HG02798 (cell line): Measurements from ENCODE around the gene PCSK4.
"Not testable (repeated sequence)": the region's sequence is repeated elsewhere in the genome, so short reads cannot be mapped to it uniquely, and the experiment has no call there.

Source experiments
- ATAC-seq: cut with Tn5 transposase; IDR thresholded peaks from one replicate; pipeline ENCODE4 v1.9.1; 2021; ENCODE audit warnings: mild to moderate bottlenecking; ENCODE audit not compliant: unreplicated experiment, poor library complexity

Gene PCSK4

DNA sequence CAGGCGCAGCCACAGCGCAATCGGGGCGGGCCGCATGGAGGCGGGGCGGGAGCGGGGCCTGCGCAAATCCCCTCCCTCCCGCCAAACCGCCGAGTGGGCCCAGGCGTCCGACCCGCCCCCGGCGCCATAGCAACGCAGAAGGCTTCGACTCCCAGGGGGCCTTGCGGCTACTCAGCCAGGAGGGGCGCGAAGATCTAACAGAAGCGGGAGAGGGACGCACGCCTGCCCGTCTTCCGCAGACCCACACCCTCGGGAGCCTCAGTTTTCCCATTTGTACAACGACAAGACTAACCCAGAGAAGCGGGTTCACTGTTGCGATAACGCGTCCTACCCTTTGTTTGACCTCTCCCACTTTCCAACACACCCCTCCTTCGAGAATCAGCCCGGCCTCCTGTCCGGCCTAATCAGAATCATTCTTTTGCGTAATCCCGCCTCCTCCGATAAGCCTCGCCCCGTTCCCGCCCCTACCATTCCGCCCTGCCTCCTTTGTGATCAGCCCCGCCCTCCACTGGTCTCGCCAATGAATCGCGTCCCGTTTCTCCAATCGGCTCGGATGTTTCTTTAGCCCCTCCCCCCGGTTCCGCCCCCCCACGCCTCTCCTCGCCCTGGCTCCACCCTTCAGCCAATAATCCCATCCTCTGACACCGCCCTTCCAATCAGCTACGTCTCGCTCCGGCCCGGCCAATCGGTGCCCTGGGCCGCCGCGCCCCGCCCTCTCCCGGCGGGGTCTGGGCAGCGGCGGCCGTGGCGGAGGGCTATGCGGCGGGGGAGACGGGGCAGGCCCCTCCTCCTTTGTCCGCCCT is at the start of gene PCSK4:
PCSK4 (minus strand) TSS at position 40 of the 803 bp plus-strand sequence; CDS start at position 36, 4 bp downstream.
- peak; percentile 87 for ATAC-seq

DNA sequence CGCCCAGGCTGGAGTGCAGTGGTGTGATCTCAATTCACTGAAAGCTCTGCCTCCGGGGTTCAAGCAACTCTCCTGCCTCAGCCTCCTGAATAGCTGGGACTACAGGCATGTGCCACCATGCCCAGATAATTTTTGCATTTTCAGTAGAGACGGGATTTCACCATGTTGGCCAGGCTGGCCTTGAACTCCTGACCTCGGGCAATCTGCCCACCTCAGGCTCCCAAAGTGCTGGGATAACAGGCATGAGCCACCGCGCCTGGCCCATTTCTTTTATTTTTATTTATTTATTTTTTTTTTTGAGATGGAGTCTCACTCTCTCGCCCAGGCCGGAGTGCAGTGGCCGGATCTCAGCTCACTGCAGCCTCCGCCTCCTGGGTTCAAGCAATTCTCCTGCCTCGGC is 49.6 kb upstream of the PCSK4 start:
- not testable (repeated sequence) for ATAC-seq

DNA sequence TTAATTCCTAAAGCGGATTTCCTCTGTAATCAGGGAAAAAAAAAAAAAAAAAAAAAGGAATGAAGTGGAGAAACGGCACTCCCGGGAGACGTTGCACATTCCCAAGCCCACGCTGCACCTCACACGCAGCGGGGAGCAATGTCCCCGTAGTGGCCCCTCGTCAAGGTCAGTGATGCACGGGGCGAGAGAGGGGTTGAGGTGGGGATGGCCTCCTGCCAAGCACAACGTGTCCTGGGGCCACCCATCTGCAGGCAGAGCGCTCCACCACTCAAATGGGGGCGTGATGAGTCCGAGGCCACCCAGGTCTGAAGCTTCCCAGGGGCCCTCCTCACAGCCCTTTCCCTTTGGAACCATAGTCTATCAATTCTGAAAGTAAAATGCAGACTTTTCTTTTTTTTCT is 48.8 kb upstream of the PCSK4 start:
- ATAC-seq: no peak

DNA sequence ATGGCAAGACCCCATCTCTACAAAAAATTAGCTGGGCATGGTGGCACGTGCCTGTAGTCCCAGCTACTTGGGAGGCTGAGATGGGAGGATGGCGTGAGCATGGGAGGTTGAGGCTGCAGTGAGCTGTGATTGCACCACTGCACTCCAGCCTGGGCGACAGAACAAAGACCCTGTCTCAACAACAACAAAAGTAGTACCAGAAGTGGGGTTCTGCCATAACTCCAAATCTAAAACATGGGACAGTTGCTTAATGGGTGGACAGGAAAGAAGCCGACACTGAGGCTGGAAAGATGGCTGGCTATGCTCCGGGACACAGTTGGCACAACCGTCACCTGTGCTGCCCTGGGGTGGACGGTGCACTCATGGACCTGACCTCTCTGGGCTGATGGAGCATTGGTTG is 45.5 kb upstream of the PCSK4 start:
- ATAC-seq: not testable (repeated sequence)

DNA sequence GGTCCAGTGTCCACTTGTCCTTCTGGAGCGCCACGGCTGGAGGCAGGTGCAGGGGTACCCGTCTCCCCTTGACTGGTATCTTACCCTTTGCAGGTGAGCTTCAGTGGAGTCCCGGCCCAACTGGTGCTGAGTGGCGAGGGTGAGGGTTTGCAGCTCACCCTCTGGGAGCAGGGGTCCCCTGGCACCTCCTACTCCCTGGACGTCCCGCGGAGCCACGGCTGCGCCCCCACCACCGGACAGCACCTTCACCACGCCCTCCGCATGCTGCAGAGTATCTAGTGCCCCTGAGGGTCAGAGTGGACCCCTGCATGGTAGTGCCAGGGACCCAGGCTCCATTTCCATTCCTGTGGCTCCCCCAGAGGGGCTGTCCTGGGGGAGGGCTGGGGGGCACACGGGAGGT is 44.8 kb upstream of the PCSK4 start:
- no peak for ATAC-seq

DNA sequence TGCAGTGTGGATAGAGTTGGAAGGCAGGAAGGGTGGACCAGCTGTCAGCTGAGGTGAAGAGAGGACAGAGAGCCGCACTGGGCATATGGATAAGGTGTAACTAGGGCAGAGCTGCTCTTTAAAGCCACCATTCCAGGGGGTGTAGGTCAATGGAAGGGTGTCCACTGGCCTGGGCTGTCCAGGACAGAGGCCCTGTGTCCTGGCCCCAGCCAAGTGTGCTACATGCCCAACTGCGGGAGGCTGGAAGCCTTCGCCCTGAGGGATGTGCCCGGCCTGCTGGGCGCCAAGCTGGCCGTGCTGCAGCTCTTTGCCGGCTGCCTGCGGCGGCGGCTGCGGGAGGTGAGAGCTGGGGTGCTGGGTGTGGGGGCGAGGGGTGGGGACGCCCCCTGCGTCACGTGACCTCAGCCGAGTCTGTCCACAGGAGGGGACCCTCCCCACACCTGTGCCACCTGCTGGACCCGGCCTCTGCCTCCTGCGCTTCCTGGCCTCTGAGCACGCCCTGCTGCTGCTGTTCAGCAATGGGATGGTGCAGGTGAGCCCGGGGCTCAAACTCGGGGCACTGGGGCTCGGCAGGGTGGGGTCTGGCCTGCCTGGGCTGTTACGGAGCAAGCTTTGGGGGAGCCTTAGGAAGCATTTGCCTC is 43.5 kb upstream of the PCSK4 start:
- ATAC-seq: no peak

DNA sequence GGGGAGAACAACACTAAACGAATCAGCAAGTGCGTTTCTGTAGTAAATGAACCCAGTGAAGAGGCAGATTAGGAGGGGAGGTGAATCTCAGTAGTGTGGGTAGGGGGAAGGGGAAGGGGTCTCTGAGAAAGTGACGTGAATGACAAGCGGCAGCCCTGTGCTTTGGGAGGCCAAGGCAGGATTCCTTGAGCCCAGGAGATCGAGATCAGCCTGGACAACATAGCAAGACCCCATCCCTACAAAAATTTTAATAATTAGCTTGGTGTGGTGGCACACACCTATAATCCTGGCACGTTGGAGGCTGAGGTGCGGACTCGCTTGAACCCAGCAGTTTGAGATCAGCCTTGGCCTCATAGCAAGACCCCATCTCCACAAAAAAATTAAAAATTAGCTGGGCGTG is 41.9 kb upstream of the PCSK4 start:
- ATAC-seq: no peak

DNA sequence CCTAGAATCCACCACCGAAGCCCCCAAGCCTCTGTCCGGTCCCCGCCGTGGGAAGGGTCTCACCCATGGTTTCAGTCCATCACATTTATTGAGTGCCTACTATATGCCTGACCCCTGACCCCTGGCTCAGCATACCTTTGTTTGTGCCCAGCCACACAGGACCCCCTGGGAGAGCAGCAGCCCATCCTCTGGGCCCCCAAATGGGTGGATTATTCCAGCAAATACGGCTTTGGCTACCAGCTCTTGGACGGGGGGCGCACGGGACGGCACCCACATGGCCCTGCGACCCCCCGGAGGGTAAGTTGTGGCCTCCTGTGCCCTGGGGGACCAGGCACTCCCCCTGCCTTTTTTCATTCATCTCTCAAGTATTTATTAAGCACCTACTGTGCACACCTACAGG is 41.4 kb upstream of the PCSK4 start:
- ATAC-seq: no peak

DNA sequence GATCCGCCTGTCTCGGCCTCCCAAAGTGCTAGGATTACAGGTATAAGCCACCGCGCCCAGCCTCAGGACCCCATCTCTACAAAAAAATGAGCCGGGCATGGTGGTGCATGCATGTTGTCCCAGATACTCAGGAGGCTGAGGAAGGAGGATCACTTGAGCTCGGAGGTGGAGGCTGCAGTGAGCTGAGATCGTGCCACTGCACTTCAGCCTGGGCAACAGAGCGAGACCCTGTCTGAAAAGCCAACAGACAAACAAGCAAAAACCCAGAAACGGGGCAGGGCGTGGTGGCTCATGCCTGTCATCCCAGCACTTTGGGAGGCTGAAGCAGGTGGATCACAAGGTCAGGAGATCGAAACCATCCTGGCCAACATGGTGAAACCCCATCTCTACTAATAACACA is 40.7 kb upstream of the PCSK4 start:
- ATAC-seq: not testable (repeated sequence)

DNA sequence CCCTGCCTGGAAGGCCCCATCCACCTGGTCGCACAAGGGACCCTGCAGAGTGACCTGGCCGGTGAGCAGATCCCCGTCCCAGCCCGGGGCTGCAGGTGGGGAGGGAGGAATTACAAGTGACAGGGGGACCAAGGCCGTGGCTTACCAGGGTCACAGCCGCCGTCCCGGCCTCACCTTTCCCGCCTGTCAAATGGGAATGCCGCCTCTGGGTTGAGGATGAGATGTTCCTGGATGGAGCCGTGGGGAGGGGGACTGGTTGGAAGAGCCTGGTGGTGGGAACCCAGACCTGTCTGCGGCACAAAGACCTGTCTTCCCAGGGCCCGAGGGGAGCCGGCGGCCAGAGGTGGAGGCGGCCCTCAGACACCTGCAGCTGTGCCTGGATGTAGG is 39.3 kb upstream of the PCSK4 start:
- ATAC-seq: no peak

DNA sequence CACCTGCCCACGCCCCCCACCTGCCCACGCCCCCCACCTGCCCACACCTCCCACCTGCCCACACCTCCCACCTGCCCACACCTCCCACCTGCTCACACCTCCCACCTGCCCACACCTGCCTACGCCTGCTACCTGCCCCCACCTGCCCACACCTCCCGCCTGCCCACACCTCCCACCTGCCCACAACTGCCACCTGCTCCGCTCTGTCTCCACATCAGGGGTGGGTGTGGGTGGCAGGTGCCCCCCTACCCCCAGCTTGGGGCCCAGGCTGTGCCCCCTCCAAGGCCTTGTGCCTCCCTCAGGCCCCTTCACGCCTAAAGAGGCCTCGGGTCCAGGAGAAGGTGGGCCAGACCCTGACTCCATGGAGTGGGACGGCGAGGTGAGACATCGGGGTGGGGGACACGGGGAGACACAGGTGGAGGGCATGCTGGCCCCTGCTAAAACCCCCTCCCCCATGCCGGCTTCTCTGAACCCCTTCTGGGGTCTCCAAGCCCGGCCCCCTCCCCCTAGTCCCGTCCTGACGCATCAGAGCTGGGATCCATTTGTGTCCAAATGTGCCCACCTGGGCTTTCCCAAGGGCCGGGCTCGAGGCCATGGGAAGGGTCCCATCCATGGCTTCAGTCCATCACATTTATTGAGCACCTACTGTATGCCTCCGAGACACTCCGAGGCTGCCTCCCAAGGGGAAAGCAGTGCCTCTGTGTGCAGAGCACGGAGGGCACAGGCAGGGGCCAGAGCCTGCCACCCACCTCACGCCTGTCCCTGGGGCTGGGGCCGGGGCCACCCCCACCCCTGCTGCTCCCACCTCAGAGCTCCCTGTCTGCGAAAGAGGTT is 38.7 kb upstream of the PCSK4 start:
- no peak for ATAC-seq

DNA sequence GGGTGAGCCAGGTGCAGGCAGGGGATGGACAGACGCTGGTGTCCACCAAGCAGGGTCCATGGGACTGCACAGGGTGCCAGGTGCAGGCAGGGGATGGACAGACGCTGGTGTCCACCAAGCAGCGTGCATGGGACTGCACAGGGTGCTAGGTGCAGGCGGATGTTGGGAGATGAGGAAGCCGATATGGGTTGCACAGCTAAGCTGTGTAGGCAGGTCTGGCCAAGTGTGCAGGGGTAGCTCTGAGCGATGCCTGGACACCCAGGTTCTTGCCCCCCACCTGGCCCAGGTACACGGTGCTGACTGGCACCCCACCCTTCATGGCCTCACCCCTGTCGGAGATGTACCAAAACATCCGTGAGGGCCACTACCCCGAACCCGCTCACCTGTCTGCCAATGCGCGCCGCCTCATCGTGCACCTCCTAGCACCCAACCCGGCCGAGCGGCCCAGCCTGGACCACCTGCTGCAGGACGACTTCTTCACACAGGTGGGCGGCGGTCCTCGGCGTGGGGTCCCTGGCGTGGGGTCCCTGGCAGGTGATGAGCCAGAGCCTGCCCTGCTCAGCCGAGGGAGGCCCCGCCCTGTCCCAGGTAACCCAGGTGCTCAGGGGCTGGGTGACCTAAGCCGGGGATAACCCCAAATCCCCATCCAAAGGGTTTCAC is 37.6 kb upstream of the PCSK4 start:
- no peak for ATAC-seq

DNA sequence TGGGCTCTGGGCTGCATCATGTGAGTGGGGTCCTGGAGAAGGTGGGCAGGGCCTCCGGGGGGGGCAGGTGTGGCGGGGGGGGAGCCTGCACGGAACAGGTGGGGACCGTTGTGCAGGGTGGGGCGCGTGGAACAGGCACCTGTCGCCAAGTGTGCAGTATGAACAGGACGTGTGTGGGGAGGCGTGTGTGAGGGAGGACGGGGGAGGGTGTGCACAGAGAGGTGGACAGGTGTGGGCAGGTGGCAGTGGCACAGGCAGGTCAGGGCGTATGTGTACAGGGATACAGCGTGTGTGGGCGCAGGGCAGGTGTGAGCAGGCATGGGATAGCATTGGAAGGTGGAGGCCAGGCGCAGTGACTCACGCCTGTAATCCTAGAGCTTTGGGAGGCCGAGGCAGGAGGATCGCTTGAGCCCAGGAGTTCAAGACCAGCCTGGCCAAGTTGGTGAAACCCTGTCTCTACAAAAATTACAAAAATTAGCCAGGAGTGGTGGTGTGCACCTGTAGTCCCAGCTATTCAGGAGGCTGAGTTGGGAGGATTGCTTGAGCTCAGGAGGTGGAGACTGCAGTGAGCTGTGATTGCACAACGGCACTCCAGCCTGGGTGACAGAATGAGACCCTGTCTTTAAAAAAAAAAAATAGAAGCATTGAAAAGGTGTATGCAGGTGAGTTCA is 37.0 kb upstream of the PCSK4 start:
- no peak for ATAC-seq

DNA sequence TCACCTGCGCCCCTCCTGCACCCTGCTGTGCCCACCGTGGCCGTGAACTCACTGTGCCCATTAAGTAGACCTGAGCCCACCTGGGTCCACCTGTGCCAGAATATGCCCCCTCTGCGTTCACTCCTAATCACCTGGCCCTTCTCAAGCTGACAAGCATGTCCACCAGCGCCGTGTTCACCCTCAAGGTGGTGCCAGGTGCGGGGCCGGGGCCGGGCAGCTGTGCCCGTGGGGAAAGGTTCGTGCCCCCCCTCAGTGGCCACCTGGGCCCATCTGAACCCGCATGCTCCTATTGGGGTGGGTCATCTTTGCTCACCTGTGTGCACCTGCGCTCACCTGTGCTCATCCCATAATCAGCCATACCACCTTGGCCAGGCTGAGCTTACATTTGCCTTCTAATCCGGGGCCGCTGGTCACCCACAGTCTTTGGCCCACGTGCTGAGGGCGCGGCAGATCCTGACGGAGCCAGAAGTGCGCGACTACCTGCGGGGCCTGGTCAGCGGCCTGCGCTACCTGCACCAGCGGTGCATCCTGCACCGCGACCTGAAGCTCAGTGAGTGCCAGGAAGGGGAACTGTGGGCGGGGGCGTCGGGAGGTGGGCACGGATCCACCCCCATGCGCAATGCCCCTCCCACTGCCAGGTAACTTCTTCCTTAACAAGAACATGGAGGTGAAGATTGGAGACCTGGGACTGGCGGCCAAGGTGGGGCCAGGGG is 36.1 kb upstream of the PCSK4 start:
- no peak for ATAC-seq

DNA sequence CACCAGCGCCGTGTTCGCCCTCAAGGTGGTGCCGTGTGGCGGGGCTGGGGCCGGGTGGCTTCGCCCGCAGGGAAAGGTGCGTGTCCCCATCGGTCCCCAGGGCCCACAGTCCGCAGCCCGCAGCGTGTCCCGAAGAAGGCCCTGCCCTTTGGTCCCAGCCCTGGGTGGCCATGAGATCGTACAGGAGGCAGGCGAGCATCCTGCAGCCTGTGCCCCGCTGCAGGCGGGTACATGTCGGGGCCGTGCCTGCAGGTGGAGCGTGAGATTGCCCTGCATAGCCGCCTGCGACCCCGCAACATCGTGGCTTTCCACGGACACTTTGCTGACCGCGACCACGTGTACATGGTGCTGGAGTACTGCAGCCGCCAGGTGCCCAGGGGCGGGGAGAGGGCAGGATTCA is 35.2 kb upstream of the PCSK4 start:
- ATAC-seq: no peak

DNA sequence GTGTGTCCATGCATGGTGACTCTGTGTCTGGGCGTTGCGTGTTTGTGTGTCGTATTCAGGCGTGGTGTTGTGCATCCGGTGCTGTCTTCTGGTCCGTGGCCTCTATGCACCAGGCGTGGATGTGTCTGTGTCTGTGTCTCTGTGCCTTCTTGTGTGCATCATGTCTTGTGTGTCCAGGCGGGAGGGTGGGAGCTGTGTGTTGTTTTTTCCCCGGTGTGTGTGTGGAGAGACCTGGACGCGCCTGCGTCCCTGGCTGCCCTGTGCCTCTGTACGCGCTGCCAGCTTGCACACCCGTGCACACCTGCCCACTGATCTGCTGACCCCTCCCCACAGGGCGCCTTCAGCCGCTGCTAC is 34.8 kb upstream of the PCSK4 start:
- ATAC-seq: no peak

DNA sequence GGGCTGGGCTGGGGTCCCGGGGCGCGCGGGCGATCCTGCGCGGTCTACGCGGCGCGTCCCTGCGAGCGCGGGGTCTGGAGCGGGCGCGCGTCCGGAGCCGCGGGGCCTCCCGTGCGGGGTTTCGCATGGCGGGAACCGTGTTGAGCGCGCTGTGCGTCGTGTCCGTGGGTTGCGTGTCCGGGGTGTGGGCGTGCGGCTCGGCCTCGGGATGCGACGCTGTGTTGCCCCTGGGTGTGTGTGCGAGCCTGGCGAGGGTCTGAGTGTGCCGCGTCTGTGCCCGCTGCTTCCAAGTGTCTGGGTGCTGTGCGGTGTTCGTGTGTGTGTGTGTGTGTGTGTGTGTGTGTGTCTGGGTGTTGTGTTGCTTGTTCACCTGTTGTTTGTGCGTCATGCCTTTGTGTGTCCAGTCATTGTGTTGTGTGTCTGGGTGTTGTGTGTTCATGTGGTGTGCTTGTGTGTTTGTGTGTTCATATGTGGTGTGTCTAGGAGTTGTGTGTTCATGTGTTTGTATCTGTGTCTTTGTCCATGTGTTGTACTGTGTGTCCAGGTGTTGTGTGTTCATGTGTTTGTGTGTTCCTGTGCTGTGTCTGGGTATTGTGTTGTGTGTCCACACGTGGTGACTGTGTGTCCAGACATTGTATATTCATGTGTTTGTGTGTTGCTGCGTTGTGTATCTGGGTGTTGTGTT is 34.3 kb upstream of the PCSK4 start:
- no peak for ATAC-seq

DNA sequence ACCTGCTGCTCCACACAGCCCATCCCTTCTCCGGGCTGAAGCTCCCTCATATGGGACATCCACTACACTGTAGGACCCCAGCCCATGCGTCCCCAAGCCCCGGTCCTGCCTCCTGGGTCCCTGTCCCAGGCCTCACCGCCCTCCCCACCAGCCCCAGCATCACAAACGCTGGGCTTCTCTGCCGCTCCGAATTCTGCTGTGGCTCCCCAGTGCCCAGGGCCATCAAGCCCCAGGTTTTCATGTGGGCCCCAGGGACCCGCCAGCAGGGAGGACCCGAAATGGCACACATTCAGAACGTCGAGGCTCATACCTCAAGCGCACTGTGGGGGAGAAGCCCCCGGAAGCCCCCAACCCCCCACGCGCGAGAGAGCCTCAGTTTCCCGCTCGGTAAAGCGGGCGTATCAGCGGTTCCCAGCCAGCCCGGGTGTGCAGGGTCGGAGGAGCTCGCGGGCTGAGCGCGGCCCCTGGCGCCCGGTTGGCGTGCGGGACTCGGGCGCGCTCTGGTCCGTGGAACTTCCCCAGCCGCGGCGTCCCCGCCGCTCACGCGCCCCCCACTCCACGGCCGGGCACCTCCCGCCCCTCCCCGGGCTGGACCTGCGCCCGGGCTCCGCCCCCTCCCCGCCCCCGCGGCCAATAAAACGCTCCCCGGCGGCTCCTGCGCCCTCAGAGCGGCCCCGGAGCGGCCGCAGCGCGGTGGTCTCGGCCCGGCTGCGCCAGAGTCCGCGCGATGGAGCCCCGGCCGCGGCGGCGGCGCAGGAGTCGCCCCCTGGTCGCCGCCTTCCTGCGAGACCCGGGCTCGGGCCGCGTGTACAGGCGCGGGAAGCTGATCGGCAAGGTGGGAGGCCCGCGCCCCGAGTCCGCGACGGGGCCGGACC is 33.5 kb upstream of the PCSK4 start, which contains the start of gene PLK5:
PLK5 (plus strand) TSS at position 666 of the 875 bp plus-strand sequence. CDS start 2,920 bp downstream, outside the sequence.
- ATAC-seq: no peak
